HG03558 (cell line): ENCODE data around the gene SCARF1.

Experiments used
- ATAC-seq: cut with Tn5 transposase; IDR thresholded peaks from one replicate; pipeline ENCODE4 v1.9.1; 2021; ENCODE audit warnings: moderate number of reproducible peaks; ENCODE audit not compliant: unreplicated experiment; ENCODE audit errors: extremely low read depth

Gene SCARF1

GRCh38 chr17:1605681-1606351 is 39.7 kb downstream of the SCARF1 start:
- no peak for ATAC-seq

GRCh38 chr17:1604831-1605528 is 40.6 kb downstream of the SCARF1 start:
- ATAC-seq: no peak

GRCh38 chr17:1601571-1601970 is 44.0 kb downstream of the SCARF1 start:
- ATAC-seq: no peak

- no peak for ATAC-seq
Measured at GRCh38 chr17:1598399-1599095, 47.0 kb downstream of the SCARF1 start.

- no peak for ATAC-seq
Measured at GRCh38 chr17:1597861-1598342, 47.6 kb downstream of the SCARF1 start.

- ATAC-seq: no peak
Measured at GRCh38 chr17:1593630-1593931, 52.0 kb downstream of the SCARF1 start.

GRCh38 chr17:1592751-1593629 is 52.5 kb downstream of the SCARF1 start:
- peak; percentile 53 for ATAC-seq

GRCh38 chr17:1591474-1592090 is 54.0 kb downstream of the SCARF1 start:
- no peak for ATAC-seq

GRCh38 chr17:1590747-1591473 is 54.6 kb downstream of the SCARF1 start:
- no peak for ATAC-seq

GRCh38 chr17:1590029-1590746 is 55.3 kb downstream of the SCARF1 start:
- ATAC-seq: no peak

GRCh38 chr17:1588821-1589585 is 56.5 kb downstream of the SCARF1 start:
- no peak for ATAC-seq

GRCh38 chr17:1584167-1584566 is 61.4 kb downstream of the SCARF1 start:
- no peak for ATAC-seq
